Ishikawa (cell line): ENCODE measurements around the gene TRIP13.

Experiments used
- CEBPB ChIP-seq: IDR thresholded peaks from 2 replicates; pipeline ENCODE4 v1.6.1; 2012
- ZBTB7A ChIP-seq: IDR thresholded peaks from 2 replicates; pipeline ENCODE4 v1.6.1; 2012; ENCODE audit warnings: low read depth

DNA sequence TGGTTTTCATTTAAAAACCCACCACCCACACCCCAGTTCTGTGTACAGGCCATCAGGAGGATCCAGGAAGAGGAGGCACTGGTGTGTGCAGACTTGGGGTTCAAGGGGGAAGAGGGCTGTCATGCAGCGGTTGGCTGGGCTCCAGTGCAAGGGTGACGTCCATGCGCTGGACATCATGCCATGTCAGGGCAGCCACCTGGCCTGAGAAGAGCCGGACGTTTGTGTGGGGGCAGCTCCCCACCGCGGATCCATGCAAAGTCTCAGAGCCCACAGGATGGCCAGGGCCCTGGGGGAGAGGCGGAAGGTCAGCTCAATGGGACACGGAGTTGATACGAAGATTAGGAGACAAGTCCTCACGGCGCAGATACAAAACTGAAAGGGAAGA, 11.1 kb upstream of the TRIP13 start:
- TF ChIP-seq CEBPB (no peak), ZBTB7A (no peak)
